HepG2 (cell line): ENCODE measurements around the gene CISD1.
A peak's percentile ranks its signal among the peaks of the same experiment; 100 is the strongest.

Experiments used
- BCL6 ChIP-seq: IDR thresholded peaks from 2 replicates; pipeline ENCODE4 v1.6.1; 2016; ENCODE audit warnings: missing genetic modification reagents, missing compliant biosample characterization
- HNRNPK ChIP-seq: fragments of 200-400 bp; formaldehyde crosslinking; IDR thresholded peaks from 2 replicates; pipeline ENCODE4 v1.6.1; 2018; ENCODE audit warnings: low read length, low read depth, moderate library complexity, mild to moderate bottlenecking; ENCODE audit not compliant: poor library complexity, severe bottlenecking
- NR2F1 ChIP-seq, 2 experiments: fragments of 450-650 bp in 1 of 2; formaldehyde crosslinking in 1 of 2; IDR thresholded peaks; 2 replicates each; pipeline versions ENCODE4 v1.5.0 to v1.6.1; 2016 to 2020; ENCODE audit warnings: mild to moderate bottlenecking in 1 of 2, missing compliant biosample characterization in 1 of 2, missing genetic modification reagents in 1 of 2, moderate library complexity in 1 of 2
- TOE1 ChIP-seq: sonication (generic); formaldehyde crosslinking; IDR thresholded peaks from 2 replicates; pipeline ENCODE4 v1.4.0; 2020; ENCODE audit warnings: mild to moderate bottlenecking, missing genetic modification reagents
- ZNF143 ChIP-seq: sonication (generic); formaldehyde crosslinking; IDR thresholded peaks from 2 replicates; pipeline ENCODE4 v1.4.0; 2020; ENCODE audit warnings: missing genetic modification reagents
- TF ChIP-seq, protein P1 (sequence below): sonication (generic); formaldehyde crosslinking; IDR thresholded peaks from 2 replicates; pipeline ENCODE4 v1.8.1; 2022; ENCODE audit warnings: low read depth, mild to moderate bottlenecking, missing genetic modification reagents
- TF ChIP-seq, protein P2 (sequence below): sonication (generic); formaldehyde crosslinking; IDR thresholded peaks from 2 replicates; pipeline ENCODE4 v1.5.0; 2020; ENCODE audit warnings: mild to moderate bottlenecking, missing genetic modification reagents, moderate library complexity
- TF ChIP-seq, protein P3 (sequence below): sonication (generic); formaldehyde crosslinking; IDR thresholded peaks from 2 replicates; pipeline ENCODE4 v1.4.0; 2020; ENCODE audit warnings: mild to moderate bottlenecking, missing genetic modification reagents

DNA sequence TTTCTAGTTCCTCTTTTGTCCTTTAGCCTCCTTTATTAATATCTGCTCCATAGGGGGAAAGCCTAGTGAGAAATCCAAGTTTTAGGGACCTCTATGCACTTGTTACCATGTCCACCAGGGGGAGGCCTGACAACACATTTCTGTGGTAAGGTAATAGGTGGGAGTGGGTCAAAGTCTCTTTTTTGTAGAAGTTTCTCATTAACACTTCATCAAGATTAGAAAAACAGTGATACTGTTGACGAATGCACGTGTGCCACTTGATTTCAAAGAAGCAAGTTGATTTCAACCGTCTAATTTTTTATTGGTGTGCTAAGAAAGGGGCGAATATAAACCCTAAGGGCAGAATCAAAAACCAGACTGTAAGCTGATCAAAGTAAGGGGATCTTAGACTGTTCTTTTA is 30.6 kb downstream of the CISD1 start:
- TF ChIP-seq, protein P1, sequence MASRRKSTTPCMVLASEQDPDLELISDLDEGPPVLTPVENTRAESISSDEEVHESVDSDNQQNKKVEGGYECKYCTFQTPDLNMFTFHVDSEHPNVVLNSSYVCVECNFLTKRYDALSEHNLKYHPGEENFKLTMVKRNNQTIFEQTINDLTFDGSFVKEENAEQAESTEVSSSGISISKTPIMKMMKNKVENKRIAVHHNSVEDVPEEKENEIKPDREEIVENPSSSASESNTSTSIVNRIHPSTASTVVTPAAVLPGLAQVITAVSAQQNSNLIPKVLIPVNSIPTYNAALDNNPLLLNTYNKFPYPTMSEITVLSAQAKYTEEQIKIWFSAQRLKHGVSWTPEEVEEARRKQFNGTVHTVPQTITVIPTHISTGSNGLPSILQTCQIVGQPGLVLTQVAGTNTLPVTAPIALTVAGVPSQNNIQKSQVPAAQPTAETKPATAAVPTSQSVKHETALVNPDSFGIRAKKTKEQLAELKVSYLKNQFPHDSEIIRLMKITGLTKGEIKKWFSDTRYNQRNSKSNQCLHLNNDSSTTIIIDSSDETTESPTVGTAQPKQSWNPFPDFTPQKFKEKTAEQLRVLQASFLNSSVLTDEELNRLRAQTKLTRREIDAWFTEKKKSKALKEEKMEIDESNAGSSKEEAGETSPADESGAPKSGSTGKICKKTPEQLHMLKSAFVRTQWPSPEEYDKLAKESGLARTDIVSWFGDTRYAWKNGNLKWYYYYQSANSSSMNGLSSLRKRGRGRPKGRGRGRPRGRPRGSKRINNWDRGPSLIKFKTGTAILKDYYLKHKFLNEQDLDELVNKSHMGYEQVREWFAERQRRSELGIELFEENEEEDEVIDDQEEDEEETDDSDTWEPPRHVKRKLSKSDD (CRISPR knock-in tag): no peak
- TF ChIP-seq, protein P2, sequence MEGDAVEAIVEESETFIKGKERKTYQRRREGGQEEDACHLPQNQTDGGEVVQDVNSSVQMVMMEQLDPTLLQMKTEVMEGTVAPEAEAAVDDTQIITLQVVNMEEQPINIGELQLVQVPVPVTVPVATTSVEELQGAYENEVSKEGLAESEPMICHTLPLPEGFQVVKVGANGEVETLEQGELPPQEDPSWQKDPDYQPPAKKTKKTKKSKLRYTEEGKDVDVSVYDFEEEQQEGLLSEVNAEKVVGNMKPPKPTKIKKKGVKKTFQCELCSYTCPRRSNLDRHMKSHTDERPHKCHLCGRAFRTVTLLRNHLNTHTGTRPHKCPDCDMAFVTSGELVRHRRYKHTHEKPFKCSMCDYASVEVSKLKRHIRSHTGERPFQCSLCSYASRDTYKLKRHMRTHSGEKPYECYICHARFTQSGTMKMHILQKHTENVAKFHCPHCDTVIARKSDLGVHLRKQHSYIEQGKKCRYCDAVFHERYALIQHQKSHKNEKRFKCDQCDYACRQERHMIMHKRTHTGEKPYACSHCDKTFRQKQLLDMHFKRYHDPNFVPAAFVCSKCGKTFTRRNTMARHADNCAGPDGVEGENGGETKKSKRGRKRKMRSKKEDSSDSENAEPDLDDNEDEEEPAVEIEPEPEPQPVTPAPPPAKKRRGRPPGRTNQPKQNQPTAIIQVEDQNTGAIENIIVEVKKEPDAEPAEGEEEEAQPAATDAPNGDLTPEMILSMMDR (CRISPR knock-in tag): peak; percentile 87
- TF ChIP-seq NR2F1 (CRISPR knock-in tag; IDR thresholded peaks at IDR 0.05): no peak
- TF ChIP-seq HNRNPK: no peak
- TF ChIP-seq BCL6: no peak
- TF ChIP-seq, protein P3, sequence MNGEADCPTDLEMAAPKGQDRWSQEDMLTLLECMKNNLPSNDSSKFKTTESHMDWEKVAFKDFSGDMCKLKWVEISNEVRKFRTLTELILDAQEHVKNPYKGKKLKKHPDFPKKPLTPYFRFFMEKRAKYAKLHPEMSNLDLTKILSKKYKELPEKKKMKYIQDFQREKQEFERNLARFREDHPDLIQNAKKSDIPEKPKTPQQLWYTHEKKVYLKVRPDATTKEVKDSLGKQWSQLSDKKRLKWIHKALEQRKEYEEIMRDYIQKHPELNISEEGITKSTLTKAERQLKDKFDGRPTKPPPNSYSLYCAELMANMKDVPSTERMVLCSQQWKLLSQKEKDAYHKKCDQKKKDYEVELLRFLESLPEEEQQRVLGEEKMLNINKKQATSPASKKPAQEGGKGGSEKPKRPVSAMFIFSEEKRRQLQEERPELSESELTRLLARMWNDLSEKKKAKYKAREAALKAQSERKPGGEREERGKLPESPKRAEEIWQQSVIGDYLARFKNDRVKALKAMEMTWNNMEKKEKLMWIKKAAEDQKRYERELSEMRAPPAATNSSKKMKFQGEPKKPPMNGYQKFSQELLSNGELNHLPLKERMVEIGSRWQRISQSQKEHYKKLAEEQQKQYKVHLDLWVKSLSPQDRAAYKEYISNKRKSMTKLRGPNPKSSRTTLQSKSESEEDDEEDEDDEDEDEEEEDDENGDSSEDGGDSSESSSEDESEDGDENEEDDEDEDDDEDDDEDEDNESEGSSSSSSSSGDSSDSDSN (CRISPR knock-in tag): no peak
- TF ChIP-seq TOE1 (CRISPR knock-in tag): no peak
- no peak for TF ChIP-seq ZNF143
